K562 (cell line): ENCODE measurements around the gene ENTPD8. TPM values are rescaled to one million over a fixed set of nuclear protein-coding genes. Genes with fewer than 3 reads are reported as not detected.

ENCODE experiments used
- AFF4 ChIP-seq: sonication (generic); formaldehyde crosslinking; IDR thresholded peaks from 2 replicates; pipeline ENCODE4 v1.8.0; 2023; ENCODE audit warnings: mild to moderate bottlenecking, missing genetic modification reagents
- ARID2 ChIP-seq: fragments of 450-650 bp; IDR thresholded peaks from 2 replicates; pipeline ENCODE4 v1.6.1; 2017; ENCODE audit warnings: antibody characterized with exemption, mild to moderate bottlenecking
- BACH1 ChIP-seq: fragments of 200-800 bp; sonication (Bioruptor generic); IDR thresholded peaks from 2 replicates; pipeline ENCODE4 v1.6.1; 2016; ENCODE audit warnings: missing genetic modification characterization, missing compliant biosample characterization
- BRF2 ChIP-seq: IDR thresholded peaks from 3 replicates; pipeline ENCODE4 v1.6.1; 2011; ENCODE audit warnings: borderline replicate concordance, mild to moderate bottlenecking; ENCODE audit not compliant: insufficient read length, insufficient read depth
- CBX3 ChIP-seq, 2 experiments: IDR thresholded peaks; 1 replicate in 1 of 2; 2 replicates in 1 of 2; pipeline ENCODE4 v1.6.1; 2012; ENCODE audit warnings: inconsistent platforms in 2 of 2, low read length in 2 of 2, borderline replicate concordance in 1 of 2, control low read depth in 1 of 2
- DPF2 ChIP-seq: fragments of 450-650 bp; IDR thresholded peaks from 2 replicates; pipeline ENCODE4 v1.6.1; 2016
- ELF2 ChIP-seq: fragments of 250-450 bp; sonication (Bioruptor Pico); IDR thresholded peaks from 2 replicates; pipeline ENCODE4 v1.5.0; 2021; ENCODE audit warnings: mild to moderate bottlenecking
- EP400 ChIP-seq: fragments of 450-650 bp; IDR thresholded peaks from 2 replicates; pipeline ENCODE4 v1.6.1; 2017; ENCODE audit warnings: antibody characterized with exemption, mild to moderate bottlenecking, moderate library complexity
- MAZ ChIP-seq, 2 experiments: fragments of 450-650 bp in 1 of 2; sonication (generic) in 1 of 2; formaldehyde crosslinking; IDR thresholded peaks in 1 of 2; conservative IDR thresholded peaks in 1 of 2; 2 replicates each; pipeline versions ENCODE4 v1.4.0 to v1.5.0; 2020; ENCODE audit warnings: mild to moderate bottlenecking in 1 of 2, missing genetic modification reagents in 1 of 2
- NR4A1 ChIP-seq, 2 experiments: fragments of 250-450 bp in 1 of 2; fragments of 450-650 bp in 1 of 2; sonication (Bioruptor Pico) in 1 of 2; IDR thresholded peaks; 2 replicates each; pipeline versions ENCODE4 v1.4.0 to v1.6.1; 2016 to 2020; ENCODE audit warnings: mild to moderate bottlenecking in 2 of 2, missing compliant biosample characterization in 1 of 2, missing genetic modification characterization in 1 of 2, moderate library complexity in 1 of 2
- RBM34 ChIP-seq: fragments of 200-400 bp; formaldehyde crosslinking; IDR thresholded peaks from 2 replicates; pipeline ENCODE4 v1.6.1; 2018; ENCODE audit warnings: low read length, borderline replicate concordance; ENCODE audit not compliant: insufficient read depth
- SMAD1 ChIP-seq: fragments of 150-350 bp; IDR thresholded peaks from 2 replicates; pipeline ENCODE4 v1.6.1; 2014; ENCODE audit warnings: low read length, low read depth; ENCODE audit not compliant: partially characterized antibody
- SMARCB1 ChIP-seq: IDR thresholded peaks from 2 replicates; pipeline ENCODE4 v1.6.1; 2011; ENCODE audit warnings: improper control_type of control experiment, low read depth; ENCODE audit not compliant: insufficient read length
- TAF1 ChIP-seq: IDR thresholded peaks from 2 replicates; pipeline ENCODE4 v1.6.1; 2011; ENCODE audit warnings: mild to moderate bottlenecking, low read length, moderate library complexity; ENCODE audit not compliant: insufficient read depth, control insufficient read depth, severe bottlenecking; ENCODE audit errors: extremely low read depth
- U2AF2 ChIP-seq: fragments of 200-400 bp; formaldehyde crosslinking; optimal IDR thresholded peaks from 2 replicates; pipeline ENCODE3; 2017; ENCODE audit warnings: low read depth, mild to moderate bottlenecking, low read length
- USF1 ChIP-seq: sonication (generic); formaldehyde crosslinking; IDR thresholded peaks from 2 replicates; pipeline ENCODE4 v1.9.0; 2022; ENCODE audit warnings: mild to moderate bottlenecking, missing genetic modification reagents
- ZC3H4 ChIP-seq: sonication (generic); formaldehyde crosslinking; IDR thresholded peaks from 2 replicates; pipeline ENCODE4 v1.9.0; 2021; ENCODE audit warnings: missing genetic modification reagents, borderline replicate concordance
- polyA plus RNA-seq, 8 experiments: library from polyadenylated mRNA; depleted of rRNA in 4 of 8; stranded (reverse) in 5 of 8; unstranded in 3 of 8; fragments of >200 nt; fragmentation: Nextera tagmentation in 2 of 8; fragmentation: Illumina TruSeq in 1 of 8; extraction: Ambion mirVana in 2 of 8; extraction: Trizol in 1 of 8; gene quantifications; 2 replicates each; pipeline versions ENCODE4 v1.2.1 to v1.2.3, GENCODE V29; 2011 to 2014; ENCODE audit warnings: inconsistent platforms in 1 of 8, missing spikeins in 1 of 8
- total RNA-seq, 7 experiments: library from RNA; depleted of rRNA in 6 of 7; stranded (reverse); fragments of >200 nt in 6 of 7; fragmentation: Illumina TruSeq in 2 of 7; extraction: Trizol in 2 of 7; gene quantifications; 2 replicates each; pipeline versions ENCODE4 v1.2.1 to v1.2.3, GENCODE V29; 2011 to 2021; ENCODE audit warnings: low replicate concordance in 1 of 7
- TF ChIP-seq, protein P1 (sequence below): fragments of 450-650 bp; formaldehyde crosslinking; IDR thresholded peaks from 2 replicates; pipeline ENCODE4 v1.4.0; 2020; ENCODE audit warnings: mild to moderate bottlenecking, mixed read lengths

The ENTPD8 gene
- total and polyA plus RNA-seq, 9 of the 15 experiments (the other 6 are each of a cell fraction or from before 2014, with no cell fraction given) = 0.06 to 0.27 (median 0.19) TPM; not detected in 5

DNA sequence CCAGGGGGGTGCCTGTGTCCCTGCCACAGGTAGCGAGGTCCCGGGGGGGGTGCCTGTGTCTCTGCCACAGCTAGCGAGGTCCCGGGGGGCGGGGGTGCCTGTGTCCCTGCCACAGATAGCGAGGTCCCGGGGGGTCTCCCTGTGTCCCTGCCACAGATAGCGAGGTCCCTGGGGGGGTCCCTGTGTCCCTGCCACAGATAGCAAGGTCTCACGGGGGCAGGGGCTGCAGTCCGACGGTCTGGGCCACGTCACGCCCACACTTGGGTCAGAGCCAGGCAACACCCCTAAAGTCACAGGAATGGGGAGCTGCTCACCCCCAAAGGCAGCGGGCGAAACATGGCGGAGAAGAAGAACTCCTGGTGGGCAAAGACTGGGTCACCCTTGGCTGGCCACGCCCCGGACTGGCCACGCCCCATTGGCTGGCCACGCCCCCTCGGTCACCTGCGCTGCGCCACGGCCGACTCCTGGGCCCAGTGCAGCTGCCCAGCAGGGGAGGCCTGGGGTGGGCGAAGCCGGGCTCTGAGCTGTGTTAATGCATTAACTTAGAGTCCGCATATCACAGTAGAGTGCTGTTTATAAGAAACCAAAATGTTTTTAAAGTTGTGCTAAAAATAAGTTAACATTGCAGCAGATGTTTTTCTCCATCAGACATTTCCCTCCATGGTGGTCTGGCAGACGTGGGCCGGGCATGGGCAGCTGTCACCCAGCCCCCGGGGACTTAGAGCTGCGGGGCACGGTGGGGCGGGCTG, 11.0 kb downstream of the ENTPD8 start (continued):
- no peak; the same call in 1 of the 2 replicates for TF ChIP-seq AFF4
- no peak for TF ChIP-seq NR4A1 (CRISPR knock-in tag; IDR thresholded peaks at IDR 0.05)
- no peak for TF ChIP-seq NR4A1 (tag; IDR thresholded peaks at IDR 0.05)
- TF ChIP-seq EP400 = no peak
- peak; percentile 4; the same call in 1 of the 2 replicates for TF ChIP-seq ZC3H4 (CRISPR knock-in tag)
- TF ChIP-seq, protein P1, sequence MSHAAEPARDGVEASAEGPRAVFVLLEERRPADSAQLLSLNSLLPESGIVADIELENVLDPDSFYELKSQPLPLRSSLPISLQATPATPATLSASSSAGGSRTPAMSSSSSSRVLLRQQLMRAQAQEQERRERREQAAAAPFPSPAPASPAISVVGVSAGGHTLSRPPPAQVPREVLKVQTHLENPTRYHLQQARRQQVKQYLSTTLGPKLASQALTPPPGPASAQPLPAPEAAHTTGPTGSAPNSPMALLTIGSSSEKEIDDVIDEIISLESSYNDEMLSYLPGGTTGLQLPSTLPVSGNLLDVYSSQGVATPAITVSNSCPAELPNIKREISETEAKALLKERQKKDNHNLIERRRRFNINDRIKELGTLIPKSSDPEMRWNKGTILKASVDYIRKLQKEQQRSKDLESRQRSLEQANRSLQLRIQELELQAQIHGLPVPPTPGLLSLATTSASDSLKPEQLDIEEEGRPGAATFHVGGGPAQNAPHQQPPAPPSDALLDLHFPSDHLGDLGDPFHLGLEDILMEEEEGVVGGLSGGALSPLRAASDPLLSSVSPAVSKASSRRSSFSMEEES = no peak
- TF ChIP-seq DPF2 = no peak
- no peak for TF ChIP-seq U2AF2
- TF ChIP-seq ELF2 (CRISPR knock-in tag) = no peak
- TF ChIP-seq MAZ (CRISPR knock-in tag; conservative IDR thresholded peaks at IDR 0.05 in 1 of 2, IDR thresholded peaks at IDR 0.05 in 1 of 2) = 0 out of 4 replicates have a peak, but pooled peaks of 1 of the 2 experiments have one; percentile 26
- no peak for TF ChIP-seq SMAD1
- TF ChIP-seq RBM34 = no peak
- TF ChIP-seq USF1 (CRISPR knock-in tag) = peak; percentile 69
- no peak for TF ChIP-seq BRF2
- TF ChIP-seq CBX3 (IDR thresholded peaks at IDR 0.05; ENCODE audit: borderline replicate concordance in 1 of 2, low read length in 2 of 2) = no peak
- TF ChIP-seq BACH1 (tag) = no peak
- no peak for TF ChIP-seq ARID2
- TF ChIP-seq SMARCB1 = no peak
- TF ChIP-seq TAF1 = no peak
